ENCODE data around the gene CAMK2B.

DNA sequence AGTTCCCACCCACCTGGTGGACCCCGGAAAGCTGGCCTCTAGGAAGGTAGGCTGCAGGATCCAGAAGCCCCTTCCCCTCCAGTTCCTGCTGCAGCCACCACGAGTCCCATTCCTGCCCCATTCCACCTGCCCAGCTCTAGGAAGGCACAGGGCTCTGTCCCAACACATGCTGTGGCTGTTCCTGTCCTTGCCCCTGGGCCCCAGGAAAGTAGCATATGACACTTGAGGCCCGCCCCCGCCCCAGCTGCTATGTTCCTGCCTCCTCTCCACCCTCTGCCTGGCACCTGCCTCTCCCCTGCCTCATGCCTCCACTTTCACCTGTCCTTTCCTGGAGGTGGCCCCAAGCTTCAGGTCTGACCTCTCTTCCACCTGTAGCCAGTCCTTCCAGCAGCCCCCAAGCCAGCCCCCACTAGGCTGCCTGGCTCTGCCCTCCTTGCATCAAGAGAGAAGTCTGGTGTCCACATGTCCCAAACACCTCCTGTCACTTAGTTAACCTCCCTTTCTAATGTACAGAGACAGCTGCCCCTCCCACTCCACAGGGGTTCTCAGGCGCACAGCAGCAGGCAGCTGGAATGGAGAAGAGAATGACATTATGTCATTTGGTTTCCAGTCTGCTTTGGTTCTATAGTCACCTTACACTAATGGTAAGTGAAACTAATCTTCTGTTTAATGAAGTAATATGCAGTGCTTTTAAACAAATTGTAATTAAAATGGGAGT is 101.9 kb downstream of the CAMK2B start:
- TF ChIP-seq, protein P1, sequence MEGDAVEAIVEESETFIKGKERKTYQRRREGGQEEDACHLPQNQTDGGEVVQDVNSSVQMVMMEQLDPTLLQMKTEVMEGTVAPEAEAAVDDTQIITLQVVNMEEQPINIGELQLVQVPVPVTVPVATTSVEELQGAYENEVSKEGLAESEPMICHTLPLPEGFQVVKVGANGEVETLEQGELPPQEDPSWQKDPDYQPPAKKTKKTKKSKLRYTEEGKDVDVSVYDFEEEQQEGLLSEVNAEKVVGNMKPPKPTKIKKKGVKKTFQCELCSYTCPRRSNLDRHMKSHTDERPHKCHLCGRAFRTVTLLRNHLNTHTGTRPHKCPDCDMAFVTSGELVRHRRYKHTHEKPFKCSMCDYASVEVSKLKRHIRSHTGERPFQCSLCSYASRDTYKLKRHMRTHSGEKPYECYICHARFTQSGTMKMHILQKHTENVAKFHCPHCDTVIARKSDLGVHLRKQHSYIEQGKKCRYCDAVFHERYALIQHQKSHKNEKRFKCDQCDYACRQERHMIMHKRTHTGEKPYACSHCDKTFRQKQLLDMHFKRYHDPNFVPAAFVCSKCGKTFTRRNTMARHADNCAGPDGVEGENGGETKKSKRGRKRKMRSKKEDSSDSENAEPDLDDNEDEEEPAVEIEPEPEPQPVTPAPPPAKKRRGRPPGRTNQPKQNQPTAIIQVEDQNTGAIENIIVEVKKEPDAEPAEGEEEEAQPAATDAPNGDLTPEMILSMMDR (IDR thresholded peaks at IDR 0.05; ENCODE audit: low read depth, low read length, poor library complexity, severe bottlenecking), result no peak
- no peak for TF ChIP-seq EZH2phosphoT487 (IDR thresholded peaks at IDR 0.05; ENCODE audit: borderline replicate concordance, low read length)
